HG03280 (cell line): ENCODE data around the gene FHOD1.
A peak's percentile ranks its signal among the peaks of the same experiment; 100 is the strongest.

ENCODE experiments used
- ATAC-seq: cut with Tn5 transposase; IDR thresholded peaks from one replicate; pipeline ENCODE4 v1.9.1; 2021; ENCODE audit warnings: mild to moderate bottlenecking, moderate library complexity; ENCODE audit not compliant: unreplicated experiment

FHOD1 gene

DNA sequence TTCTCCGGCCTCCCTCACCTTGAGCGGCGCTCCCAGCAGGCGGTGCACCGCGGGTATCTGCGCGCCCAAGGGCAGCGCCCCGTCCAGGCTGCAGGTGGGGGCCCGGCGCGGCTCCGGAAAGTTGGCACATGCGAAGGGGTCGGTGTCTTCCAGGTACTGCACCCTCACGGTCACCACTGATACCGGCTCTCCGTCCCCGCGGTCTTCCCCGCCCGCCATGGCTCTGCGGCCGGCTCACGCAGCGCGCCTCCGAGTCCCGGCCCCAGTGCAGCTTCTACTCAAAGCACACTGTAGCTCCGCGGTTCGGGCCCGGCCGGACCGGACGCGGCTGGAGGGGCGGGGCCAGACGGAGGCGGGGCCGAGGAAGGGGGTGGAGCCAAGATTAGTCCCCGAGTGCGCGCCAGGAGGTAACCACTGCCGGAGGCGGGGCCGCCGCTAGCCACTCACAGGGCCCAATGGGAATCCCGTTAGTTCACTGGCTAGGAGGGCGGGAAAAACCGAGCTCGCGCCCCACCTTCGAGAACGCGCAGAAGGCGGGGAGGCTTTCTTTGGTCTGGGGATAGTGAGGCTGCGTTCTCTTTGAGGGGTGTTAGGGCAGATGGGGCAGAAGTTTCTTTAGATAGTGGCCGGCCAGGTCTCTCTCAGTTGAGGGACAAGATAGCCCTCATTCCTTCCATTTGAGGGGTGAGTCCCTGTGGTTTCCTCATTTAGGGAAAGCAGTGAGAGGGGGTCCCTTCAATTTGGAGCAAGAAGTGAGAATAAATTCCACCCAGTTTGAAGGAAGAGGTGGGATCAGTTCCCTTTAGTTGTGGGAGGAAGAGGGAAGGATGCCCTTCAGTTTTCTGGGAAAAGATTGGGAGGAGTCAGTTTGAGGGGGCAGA, at the start of gene FHOD1:
TSS of gene FHOD1 (minus strand) at position 290 of the 881 bp plus-strand sequence. CDS start at position 219, 71 bp downstream.
- ATAC-seq: peak; percentile 53

DNA sequence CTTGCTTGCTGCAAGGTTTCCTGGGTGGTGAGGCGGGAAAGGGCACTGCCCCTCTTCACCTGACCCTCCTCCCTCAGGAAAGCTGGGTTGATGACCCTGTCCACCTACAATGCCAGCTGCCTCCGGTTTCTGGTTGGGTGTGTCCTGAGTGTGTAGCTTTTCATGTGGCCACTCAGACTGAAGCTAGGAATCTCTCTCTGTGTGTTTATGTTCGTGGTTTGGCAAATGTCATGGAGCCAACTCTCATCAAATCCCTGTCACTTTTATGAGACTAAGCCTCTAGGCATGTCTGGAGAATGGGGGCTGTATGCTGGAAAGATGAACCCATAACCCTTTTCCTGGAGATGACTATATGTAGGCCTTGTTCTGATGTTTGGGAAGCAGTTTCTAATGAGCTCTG, 49.1 kb upstream of the FHOD1 start:
- no peak for ATAC-seq

DNA sequence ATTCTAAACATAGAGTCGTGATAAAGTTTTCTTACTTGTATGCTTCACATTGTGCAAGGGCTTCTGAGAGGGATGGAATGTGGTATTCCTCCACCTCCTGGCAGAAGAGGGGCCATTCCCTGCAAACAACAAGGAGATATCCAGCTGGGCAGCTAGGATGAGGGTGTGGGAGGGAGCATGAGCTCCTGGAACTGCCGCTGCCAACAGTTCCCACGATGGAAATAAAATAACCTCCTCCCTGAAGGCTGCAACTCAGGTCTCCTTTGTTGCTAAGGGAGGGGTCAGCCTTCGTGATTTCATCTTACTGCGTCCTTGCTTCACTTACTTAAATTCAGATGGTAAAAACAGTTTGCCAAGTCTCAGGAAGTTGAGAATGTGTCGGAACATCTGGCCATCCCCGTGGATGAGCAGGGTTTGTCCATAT, 47.7 kb upstream of the FHOD1 start:
- ATAC-seq: no peak

DNA sequence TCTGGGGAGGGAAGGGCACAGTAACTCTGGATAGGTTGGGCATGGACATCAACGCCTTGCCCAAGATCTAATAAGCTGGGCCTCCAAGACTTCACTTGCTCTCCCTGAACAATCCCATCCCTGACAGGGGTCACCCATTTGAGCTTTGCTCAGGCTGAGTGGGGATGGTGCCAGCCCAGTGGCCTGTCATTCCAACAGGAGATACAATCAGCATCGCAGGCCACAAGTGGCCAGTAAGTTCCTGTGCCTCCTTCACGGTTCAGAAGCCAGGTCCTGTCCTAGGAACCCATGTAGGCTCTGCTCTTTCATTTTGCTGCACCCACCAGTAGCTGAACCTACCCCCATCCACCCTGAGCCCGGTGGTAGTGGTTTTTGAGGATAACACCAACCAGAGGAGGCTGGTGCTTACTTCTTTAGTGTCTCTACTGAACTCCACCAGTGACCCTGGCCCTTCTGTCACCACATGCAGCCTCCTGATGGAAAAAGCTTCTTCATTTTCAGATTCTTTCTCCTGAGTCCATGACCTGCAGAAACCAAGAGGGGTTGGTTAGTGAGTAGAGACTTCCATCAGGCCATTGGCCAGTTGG, 47.0 kb upstream of the FHOD1 start:
- ATAC-seq: no peak

DNA sequence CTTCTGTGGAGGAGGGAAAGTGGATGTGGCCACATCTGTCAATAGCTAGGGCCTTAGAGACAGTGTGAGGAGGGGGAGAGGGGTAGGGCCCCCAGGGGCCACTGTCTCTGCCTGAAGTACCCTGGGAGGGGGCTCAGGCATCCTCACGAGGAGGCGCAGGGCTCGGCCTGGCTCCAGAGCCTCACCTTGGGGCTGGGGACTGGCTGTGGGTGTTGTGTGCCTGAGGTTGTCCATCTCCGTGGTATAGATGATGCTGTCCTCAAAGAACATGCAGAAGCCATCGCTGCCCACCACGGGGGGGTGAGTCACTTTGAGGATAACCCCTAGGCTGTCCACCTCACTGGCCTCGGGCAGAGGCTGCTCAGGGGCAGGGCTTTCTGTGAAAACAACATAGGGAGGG, 44.2 kb upstream of the FHOD1 start:
- ATAC-seq: no peak

DNA sequence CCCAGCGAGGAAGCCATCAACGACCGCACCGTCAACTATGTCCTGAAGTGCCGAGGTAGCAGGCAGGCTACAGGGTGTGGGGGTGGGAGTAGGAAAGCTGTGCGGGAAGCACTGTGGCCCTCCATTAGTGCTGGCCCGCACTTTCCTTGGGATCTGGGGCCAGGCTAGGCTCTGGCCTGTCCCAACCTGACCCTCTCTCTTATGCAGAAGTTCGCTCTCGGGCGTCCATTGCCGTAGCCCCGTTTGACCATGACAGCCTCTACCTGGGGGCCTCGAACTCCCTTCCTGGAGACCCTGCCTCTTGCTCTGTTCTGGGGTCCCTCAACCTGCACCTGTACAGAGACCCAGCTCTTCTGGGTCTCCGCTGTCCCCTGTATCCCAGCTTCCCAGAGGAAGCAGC, 40.7 kb upstream of the FHOD1 start:
- no peak for ATAC-seq

DNA sequence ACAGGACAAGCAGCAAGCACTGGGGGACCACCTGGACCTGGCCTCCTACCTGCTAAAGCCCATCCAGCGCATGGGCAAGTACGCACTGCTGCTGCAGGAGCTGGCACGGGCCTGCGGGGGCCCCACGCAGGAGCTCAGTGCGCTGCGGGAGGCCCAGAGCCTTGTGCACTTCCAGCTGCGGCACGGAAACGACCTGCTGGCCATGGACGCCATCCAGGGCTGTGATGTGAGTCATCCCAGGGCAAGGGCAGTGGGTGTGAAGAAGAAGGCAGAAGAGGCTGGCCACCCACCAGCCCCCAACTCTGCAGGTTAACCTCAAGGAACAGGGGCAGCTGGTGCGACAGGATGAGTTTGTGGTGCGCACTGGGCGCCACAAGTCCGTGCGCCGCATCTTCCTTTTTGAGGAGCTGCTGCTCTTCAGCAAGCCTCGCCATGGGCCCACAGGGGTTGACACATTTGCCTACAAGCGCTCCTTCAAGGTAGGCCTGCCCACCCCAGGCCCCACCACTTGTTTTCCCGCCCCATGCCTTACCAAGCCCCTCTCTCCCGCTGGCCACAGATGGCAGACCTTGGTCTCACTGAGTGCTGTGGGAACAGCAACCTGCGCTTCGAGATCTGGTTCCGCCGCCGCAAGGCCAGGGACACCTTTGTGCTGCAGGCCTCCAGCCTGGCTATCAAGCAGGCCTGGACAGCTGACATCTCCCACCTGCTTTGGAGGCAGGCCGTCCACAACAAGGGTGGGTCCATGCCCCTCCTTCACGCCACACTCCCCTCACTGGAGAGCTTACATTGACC, 39.4 kb upstream of the FHOD1 start:
- no peak for ATAC-seq

DNA sequence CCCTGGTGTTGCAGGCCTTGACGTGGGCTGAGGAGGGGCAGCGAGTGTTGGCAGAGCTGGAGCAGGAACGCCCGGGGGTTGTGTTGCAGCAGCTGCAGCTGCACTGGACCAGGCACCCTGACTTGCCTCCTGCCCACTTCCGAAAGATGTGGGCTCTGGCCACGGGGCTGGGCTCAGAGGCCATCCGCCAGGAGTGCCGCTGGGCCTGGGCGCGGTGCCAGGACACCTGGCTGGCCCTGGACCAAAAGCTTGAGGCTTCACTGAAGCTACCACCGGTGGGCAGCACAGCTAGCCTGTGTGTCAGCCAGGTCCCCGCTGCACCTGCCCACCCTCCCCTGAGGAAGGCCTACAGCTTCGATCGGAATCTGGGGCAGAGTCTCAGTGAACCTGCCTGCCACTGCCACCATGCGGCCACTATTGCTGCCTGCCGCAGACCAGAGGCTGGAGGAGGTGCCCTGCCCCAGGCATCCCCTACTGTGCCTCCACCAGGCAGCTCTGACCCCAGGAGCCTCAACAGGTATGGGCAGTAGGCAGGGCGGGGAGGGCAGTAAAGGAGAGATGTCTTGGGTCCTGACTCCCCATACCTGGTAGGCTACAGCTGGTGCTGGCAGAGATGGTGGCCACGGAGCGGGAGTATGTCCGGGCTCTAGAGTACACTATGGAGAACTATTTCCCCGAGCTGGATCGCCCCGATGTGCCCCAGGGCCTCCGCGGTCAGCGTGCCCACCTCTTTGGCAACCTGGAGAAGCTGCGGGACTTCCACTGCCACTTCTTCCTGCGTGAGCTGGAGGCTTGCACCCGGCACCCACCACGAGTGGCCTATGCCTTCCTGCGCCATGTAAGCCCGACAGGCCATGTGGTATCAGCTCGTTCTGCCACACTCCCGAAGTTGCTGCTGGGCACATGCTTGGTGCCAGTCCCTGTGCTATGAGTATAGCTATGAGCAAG, 37.7 kb upstream of the FHOD1 start:
- ATAC-seq: no peak

DNA sequence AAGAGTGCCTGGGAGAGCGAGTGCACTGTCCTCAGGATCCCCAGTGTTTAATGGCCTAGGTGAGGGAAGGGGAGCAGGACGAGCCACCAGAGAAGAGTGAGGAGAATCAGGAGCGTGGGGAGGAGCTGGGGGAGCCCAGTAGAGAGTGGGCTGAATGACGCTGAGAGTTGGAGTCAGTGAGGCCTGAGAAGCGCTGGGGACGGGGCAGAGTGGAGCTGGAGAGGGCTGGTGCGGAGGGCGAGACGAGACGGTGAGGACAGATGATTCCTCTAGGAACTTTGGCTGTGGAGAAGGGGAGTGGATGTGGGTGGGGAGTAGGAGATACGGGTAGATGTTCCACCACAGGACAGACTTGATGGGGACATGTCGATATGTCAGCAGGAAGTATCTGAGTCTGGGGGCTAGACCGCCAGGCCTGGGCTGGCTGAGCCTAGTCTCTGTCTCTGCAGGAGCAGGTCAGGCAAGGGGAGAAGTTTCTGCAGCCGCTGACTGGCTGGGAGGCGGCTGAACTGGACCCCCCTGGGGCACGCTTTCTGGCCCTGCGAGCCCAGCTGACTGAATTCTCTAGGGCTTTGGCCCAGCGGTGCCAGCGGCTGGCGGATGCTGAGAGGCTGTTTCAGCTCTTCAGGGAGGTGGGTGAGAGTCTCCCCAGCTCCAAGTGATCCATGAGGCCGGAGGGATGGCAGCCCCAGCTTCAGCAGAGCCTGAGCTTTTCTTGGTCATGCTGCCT, 36.7 kb upstream of the FHOD1 start:
- ATAC-seq: no peak

DNA sequence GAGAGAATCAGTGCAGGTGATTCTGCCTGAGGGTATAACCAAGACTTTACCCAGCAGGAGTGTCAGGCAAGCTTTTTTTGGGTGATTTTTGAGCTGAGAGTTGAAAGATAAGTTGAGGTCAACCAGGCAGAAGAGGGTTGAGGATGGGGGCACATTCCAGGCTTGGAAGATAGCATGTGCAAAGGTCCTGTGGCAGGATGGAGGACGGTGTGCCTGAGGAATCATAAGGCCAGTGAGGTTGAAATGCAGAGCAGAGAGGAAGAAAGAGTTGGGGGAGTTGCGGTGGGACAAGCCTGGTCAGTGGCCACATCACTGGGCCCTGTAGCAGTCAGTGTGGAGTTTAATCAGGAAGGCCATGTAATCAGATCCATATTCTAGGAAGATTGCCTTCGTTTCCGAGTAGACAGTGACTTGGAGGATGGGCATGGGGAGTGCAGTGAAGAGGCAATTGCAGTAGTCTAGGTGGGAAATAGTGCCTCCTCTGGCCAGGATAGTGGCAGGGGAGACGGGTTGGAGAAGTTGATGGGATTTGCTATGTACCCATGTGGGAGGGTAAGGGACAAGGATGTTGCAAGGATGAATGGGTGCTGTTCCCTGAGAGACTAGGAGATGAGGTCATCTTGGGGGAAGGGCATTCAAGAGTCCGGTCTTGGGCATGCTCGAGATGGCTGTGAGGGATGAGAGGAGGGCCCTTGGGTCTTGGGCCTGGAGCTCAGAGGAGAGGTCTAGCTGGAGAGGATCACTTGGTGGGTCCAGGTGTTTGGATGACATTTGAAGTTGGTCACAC, 36.0 kb upstream of the FHOD1 start:
- no peak for ATAC-seq

DNA sequence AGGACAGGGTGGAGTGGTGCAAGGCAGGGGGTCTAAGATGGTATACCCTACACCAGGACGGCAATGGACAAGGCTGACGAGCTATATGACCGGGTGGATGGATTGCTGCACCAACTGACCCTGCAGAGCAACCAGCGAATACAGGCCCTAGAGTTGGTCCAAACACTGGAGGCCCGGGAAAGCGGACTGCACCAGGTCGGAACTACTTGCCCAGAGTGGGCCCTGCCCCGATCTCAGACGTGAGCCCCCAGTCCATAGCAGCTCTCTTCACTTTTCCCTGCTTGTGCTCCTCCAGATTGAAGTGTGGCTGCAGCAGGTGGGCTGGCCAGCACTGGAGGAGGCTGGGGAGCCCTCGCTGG, 35.1 kb upstream of the FHOD1 start:
- ATAC-seq: no peak

DNA sequence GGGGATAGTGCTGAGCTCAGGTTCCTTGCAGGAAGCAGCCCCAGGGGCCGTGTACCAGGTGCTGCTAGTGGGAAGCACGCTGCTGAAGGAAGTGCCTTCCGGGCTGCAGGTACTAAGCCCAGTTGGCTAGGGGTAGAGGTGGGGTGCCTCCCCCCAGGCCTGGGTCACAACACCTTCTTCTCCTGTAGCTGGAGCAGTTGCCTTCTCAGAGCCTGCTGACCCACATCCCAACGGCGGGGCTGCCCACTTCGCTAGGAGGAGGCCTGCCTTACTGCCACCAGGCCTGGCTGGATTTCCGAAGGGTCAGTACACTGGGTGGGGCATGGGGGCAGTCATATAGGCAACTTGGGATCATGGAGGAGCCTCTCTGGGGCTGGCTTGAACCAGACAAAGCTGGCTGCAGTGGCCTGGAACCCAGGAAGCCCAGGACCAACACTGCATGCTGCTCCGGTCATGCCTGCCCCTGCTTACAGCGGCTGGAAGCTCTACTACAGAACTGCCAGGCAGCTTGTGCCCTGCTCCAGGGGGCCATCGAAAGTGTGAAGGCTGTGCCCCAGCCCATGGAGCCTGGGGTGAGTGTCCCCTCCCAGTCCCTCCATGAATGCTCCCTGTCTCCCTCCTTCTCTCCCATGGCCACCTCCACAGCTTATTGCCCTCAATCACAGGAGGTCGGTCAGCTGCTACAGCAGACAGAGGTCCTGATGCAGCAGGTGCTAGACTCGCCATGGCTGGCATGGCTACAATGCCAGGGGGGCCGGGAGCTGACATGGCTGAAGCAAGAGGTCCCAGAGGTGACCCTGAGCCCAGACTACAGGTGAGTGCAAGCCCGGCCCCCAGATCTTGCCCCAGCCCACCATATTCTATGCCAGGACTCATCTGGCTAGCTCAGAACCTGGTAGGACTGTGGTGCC, 34.5 kb upstream of the FHOD1 start:
- no peak for ATAC-seq

DNA sequence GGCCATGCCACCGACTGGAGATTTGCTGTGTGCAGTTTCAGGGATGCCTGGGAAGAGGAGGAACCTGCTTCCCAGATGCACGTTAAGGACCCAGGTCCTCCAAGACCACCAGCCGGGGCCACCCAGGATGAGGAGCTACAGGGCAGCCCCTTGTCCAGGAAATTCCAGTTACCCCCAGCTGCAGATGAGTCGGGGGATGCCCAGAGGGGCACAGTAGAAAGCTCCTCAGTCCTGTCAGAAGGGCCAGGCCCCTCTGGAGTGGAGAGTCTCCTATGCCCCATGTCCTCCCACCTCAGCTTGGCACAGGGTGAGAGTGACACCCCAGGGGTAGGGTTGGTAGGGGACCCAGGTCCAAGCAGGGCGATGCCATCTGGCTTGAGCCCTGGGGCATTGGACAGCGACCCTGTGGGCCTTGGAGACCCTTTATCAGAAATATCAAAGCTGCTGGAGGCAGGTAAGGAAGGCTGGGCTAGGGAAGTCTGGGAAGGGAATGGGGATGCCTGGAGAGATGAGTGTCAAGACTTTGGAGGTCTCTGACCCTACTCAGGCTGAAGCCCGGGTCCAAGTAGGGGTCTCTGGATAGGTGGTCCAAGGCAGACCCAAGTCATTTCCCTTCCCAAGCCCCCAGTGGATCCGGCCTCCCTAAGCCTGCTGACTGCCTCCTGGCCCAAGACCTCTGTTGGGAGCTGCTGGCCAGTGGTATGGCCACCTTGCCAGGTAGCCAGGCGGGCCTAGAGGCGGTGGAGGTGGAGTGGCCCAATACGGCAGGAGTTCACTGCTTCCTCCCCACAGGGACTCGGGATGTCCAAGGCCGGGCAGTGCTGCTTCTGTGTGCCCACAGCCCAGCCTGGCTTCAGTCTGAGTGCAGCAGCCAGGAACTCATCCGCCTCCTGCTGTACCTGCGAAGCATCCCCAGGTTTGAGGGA, 33.1 kb upstream of the FHOD1 start:
- no peak for ATAC-seq

DNA sequence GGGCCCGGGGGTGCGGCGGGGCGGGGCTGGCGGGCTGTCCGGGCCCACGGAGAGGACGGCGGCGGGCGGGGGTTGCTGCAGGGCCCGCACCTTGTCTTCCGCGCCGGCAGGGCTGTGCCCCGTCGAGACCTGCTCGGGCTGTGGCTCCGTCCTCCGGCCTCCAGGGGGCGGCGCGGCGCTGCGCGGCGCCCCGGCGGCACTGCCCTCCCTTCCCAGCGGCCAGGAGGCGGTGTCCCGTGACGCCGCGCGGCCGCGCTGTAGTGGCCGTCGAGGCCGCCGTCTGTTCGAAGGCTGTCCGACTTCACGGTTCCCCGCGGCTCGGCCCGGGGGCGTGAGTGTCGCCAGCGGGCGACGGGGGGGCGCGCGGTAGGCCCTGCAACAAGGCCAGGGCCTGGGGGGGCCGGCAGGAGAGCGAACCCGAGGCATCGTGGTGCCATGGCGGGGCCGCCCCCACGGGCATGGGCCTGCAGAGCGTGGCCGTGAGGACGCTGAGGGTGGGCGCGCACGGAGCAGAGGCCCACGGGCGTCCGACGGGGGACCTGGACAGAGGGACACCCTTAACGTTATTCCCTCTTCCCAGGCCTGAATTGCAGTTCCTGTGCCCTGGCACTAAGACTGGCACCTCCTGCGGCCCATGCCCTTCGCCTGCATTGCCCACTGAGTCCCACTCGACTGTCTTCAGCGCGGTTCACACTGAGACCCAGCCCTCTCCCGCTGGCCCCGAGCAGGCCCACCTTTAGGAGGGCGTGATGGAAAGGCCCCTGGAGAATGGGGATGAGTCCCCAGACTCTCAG, 32.2 kb upstream of the FHOD1 start, which contains the start of gene PLEKHG4:
TSS of gene PLEKHG4 (plus strand) at position 237 of the 794 bp plus-strand sequence. CDS start at position 750, 513 bp downstream.
- peak; percentile 82 for ATAC-seq

DNA sequence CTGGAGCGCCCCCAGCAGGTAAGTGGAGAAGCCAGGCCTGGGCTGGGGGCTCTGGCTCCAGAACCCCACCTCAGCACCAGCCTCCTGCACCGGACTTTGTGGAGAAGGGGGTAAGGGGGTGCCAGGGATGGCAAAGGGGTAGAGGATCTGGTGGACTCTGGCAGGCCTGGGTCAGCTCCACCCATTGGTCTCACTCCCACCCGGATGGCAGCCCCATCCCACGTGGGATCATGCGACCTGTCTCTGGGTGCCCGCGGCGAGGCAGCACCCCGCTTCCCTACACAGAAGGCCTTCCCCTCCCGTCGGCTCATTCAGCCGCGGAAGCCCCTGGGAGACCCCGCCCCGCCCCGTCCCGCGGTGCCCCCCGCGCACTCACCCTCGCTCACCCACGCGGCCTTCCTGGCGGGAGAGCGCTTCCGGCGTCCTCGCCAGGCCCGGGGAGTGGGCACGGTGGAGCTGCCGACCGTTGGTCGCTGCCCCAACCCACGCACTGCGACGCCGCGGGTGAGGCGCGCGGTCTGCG, 31.6 kb upstream of the FHOD1 start:
- ATAC-seq: peak; percentile 38
